ENCODE results near the gene FNIP2.
A peak's percentile ranks its signal among the peaks of the same experiment; 100 is the strongest.
"Not testable (repeated sequence)": the region's sequence is repeated elsewhere in the genome, so short reads cannot be mapped to it uniquely, and the experiment has no call there.

The FNIP2 gene

DNA sequence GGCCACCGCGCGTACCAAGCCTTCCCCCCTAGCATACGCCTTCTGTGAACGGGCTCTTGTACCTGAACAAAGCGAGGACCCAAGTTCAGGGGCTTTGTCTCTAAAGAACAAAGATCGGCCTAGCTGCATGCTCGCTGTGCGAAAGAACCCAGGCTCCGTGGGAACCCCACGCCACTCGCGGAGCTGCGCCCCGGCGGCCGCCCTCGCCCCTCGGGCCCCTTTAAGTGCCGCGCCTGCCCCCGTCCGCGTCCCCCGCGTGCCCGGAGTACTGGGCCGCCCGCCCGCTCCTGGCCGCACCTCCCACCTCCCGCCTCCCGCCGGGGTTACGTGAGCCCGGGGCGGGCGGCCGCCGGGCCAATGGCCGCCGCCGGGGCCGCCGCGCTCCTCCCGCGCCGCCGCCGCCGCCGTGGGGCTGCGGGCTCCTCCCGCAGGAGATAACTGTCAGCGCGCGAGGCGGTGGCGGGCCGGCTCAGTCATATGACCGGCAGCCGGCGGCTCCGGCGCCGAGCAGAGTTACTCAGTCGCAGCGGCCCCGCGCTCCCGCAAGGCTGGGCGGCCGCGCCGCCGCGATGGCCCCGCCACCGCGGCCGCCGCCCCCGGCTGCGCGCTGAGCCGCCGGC lies at the start of gene FNIP2:
Gene FNIP2, plus strand, starts transcription at position 472 of the 620 bp plus-strand sequence. CDS start 187 bp downstream, outside the sequence.
- peak; percentile 51 for DNase-seq (ENCODE audit: low read depth)

DNA sequence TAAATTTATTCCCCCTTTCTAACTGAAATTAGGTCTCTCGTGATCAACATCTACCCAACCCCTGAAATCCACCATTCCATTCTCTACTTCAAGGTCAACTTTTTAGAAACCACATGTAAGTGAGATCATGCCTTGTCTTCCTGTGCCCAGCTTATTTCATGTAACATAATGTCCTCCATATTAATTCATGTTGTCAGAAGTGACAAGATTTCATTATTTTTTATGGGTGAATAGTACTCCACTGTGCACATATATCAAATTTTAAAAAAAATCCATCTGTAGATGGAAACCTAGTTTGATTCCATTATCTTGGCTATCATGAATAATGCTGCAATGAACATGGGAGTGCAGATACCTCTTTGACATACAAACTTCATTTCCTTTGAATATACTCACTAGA lies 47.1 kb upstream of the FNIP2 start:
- no peak for DNase-seq (ENCODE audit: low read depth)

DNA sequence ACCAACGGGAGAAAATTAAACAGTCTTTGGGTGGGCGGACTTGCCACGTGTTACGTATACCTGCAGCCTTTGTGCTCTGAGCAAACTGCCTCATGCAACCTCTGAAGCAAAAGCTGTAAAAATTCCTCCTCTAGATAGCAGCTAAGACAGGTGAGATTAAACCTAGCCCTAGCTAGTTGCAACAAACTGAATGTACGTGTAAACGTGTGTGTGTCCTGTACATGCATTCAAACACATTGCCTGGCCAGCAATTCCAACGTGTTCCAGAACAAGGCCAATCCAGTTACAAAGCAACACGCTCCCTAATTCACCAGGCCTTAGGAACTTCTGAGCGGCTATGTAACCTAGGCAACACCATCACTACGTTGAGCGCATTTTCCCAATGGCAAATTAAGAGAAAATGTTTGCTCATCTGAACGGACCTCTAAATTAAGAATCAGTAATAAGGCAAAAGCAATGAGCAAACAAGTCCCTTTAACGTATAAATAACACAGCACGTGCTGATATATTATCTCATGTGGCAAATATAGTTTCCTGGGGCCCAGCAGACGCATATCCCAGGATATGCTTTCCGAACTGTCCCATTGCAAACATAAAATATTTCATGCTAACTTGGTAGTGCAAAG lies 46.4 kb upstream of the FNIP2 start:
- no peak for DNase-seq (ENCODE audit: low read depth)

DNA sequence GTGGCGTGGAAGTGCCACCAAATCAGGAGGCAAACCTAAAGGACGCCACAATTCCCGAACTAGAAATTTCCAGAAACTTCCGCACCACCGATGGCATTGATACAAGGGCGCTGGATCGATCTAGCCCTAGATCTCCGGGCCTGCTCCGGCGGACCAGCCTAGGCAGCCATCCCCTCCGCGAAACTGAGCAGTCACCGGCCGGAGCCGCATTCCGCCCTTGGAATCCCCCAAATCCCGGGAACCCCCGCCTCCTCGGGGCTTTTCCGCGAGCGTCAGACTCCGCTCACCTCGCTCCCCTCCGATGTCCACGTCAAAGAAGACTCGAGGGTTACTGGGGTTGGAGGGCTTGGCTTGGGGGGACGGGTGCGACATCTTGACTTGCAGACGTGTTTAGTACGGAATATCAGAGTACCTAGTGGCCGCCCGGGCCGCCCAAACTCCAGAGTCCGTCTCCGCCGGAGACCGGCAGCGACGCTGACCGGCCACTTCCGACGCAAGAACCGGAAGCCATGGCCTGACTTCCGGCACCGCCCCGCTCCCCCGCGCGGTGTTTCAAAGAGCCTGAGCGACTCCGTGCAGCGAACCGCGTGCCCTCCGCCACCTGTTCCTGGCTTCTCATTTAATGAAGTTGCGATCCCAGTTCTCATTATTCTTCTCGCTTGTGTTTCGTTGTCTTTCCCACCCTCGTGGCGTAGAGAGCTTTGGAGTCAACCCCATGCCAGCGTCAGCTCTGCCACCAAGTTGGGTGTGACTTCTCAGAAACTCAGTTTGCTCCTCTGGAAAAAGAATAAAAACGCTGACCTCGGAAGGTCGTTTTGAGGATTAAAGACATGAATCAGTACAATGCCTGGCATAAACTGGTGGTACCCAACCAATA lies 45.7 kb upstream of the FNIP2 start, which contains the start of gene PPID:
Gene PPID, minus strand, starts transcription at position 480 of the 877 bp plus-strand sequence. Its CDS starts 108 bp downstream, at position 372.
- DNase-seq (ENCODE audit: low read depth): peak; percentile 70

DNA sequence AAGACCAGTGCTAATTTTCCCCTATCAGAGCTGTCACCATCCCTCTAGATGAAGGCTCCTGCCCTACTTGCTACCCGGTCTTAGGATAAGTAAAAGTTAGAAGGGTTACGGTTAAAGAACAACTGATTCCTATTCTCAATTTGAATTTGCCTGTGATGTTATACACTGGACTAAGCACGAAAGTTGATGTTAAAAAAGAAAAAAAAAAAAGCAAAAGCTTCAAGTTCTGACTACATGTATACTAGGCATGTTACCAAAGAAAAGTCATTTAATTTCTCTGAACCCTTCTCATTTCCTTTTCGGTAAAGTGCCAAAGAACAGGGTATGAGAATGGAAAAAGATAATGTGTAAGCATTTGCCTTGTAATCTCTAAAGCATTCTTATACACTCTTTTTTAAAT lies 44.2 kb upstream of the FNIP2 start:
- DNase-seq (ENCODE audit: low read depth): no peak

DNA sequence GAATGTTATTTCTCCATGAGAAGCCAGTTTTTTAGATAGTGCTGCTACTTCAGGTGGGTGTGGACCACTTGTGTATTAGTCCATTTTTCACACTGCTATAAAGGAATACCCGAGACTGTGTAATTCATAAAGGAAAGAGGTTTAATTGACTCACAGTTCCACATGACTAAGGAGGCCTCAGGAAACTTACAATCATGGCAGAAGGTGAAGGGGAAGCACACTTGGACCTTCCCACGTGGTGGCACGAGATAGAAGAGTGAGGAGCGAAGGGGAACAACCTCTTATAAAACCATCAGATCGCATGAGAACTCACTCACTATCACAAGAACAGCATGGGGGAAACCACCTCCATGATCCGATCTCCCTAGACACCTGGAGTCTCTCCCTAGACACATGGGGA lies 42.2 kb upstream of the FNIP2 start:
- DNase-seq (ENCODE audit: low read depth): no peak

DNA sequence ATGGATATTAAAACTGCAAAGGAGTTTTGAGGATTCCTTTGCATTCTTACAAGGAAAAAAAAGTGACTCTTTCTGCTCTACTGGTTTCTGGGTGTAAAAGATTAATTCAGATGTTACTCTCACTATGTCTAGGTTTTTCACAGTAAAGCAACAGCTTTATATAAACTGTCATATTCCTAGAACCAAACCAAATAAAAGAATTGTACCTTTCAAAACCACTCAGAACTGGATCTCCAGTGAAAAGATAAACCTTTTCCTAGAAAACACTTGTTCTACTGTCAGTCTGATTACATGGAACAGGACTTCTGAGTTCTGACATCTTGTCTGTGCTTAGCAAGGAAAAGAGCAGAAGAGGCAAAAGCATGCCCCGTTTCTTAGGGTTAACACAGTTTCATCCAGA lies 40.6 kb upstream of the FNIP2 start:
- DNase-seq (ENCODE audit: low read depth): no peak

DNA sequence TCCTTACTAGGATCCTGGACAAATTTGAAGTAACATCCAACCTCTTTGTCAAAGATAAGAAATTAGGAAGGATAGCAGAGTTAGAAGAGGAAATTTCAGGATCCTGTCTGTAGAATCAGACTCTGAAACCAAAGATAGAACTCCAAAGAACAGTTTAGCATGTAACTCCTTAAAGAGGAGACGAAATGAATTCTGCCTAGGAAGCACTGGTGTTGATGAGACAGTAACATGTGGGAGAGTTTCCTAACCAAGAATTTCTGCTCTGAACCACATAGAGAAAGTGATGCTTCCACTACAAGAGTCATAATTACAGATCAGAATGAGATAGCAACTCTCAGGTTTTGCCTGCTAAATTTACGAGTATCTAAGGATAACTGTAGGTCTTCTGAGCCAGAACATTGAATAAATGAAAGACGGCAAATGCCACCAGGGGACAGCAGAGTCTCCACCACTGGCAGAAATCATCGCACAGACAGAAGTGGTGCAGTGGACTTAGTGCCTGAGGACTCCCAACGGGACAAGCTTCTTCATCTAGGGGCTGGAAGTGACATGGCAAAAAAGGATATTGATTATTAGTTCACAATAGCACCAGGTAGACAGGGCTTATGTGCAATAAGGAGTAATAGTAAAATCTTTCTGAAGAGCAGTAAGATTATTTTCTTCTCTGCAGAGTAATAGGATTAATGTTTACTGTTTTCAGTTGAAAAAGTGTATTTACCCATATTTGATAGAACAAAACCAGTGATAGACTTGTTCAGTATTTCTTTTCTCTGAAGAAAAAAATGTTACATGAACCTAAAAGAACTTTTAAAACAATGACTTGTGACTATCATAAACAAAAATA lies 38.9 kb upstream of the FNIP2 start:
- peak; percentile 22 for DNase-seq (ENCODE audit: low read depth)

DNA sequence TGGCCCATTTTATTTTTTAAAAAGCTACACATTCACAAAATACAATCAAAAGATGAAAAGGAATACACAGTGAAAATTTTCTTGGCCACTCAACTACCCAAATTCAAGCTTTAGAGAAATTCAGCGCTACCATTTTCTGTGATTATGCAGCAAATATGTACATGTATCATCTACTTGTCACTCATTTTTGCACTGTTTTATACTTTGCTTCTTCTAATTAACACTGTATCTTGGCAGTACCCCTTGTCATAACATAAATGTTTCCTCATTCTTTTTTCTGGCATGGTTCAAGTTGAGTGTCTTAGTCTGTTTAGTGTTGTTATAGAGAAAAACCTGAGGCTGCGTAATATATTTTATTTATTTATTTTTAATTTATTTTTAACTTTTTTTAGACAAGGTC lies 30.0 kb upstream of the FNIP2 start:
- DNase-seq (ENCODE audit: low read depth): no peak

DNA sequence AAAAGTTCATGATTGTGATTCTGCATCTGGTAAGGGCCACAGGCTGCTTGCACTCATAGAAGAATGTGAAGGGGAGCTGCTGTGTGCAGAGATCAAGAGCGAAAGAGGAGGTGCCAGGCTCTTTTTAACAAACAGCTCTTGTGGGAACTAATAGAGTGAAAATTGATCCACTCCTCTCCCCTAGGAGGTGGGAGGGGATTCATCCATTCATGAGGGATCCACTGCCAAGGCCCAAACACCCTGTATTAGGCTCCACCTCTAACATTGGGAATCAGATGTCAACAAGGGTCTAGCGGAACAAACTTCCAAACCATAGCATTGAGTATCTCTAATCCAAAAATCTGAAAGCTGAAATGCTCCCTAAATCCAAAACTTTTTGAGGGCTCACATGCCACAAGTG lies 29.2 kb upstream of the FNIP2 start:
- no peak for DNase-seq (ENCODE audit: low read depth)

DNA sequence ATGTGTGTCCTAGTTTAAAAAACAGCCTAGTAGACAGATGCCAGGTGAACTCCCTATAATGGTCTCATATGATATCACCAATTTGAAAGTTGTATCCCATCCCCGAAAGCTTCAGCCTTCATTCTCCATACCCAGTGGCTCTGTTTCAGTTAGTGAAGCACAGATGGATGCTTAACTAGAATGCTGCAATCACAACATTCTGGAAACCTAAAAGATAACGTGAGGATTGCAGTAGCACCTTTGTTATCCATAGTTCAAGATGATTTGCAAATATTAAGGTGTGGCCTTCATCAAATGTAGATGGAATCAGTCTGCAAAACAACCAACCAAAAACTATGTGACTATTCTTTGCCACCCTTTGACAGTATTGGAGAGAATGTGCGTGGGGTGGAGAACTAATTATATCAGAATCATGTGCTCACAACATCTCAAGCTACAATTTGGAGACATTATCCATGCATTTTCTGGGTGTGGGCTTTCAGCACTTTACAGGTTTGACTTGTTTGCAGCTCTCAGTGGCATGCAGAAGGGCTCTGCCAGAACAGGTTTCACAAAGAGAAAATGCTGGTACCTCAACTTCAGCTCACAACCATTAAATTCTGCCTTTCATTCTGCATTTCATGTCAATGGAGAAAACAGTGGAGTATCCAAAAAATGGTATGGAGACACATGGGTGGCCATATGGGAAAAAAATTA lies 27.4 kb upstream of the FNIP2 start:
- DNase-seq (ENCODE audit: low read depth): no peak

DNA sequence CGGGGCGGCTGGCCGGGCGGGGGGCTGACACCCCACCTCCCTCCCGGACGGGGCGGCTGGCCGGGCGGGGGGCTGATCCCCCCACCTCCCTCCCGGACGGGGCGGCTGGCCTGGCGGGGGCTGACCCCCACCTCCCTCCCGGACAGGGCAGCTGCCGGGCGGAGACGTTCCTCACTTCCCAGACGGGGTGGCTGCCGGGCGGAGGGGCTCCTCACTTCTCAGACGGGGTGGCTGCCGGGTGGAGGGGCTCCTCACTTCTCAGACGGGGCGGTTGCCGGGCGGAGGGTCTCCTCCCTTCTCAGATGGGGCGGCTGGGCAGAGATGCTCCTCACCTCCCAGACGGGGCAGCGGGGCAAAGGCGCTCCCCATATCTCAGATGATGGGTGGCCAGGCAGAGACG lies 22.3 kb upstream of the FNIP2 start:
- DNase-seq (ENCODE audit: low read depth): not testable (repeated sequence)

DNA sequence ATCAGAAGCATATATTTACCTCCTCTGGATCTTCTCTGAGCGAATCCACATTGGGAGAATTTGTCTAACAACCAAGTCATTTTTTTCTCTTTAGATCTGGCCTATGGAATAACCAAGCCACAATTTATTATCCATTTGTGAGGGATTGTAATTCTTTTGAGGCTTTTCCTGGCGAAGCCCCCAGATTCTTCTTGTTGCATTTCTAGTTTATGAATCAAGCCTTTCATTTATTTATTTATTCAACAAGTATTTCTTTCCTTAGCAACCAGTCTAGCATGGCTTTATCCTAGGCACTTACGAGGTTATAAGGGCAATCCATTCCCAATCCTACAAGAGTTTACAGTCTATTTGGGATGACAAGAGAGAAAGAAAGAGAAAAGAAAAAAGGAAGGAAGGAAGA lies 18.4 kb upstream of the FNIP2 start:
- no peak for DNase-seq (ENCODE audit: low read depth)

DNA sequence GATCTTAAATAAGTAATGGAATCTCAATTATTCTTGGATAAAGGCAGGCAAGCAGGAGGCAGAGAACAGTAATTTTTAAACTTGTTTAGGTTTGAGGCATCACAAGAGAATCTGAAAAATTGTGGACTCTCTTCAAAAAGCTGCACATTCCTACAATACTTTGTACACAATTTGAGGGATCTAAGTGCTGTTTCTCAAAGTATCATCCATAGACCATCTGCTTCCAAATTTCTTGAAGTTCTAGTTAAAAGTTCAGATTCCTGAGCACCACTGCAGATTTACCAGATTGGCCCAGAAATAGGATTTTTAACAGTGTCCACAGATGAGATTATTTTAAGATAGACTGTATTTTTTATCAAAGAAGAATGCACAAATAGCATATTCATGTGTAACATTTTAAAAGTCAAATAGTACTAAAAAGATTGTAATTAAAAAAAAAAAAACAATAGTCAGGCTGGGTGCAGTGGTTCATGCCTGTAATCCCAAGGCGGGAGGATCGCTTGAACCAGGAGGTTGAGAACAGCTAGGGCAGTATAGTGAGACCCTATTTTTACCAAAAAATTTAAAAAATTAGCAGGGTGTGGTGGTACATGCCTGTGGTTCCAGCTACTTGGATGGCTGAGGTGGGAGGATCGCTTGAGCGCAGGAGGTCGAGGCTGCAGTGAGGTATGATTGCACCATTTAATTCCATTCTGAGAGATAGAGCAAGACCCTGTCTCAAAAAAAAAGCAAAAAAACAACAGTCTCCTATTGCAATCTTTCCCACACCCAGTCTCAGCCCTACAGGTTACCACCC lies 14.2 kb upstream of the FNIP2 start:
- no peak for DNase-seq (ENCODE audit: low read depth)

DNA sequence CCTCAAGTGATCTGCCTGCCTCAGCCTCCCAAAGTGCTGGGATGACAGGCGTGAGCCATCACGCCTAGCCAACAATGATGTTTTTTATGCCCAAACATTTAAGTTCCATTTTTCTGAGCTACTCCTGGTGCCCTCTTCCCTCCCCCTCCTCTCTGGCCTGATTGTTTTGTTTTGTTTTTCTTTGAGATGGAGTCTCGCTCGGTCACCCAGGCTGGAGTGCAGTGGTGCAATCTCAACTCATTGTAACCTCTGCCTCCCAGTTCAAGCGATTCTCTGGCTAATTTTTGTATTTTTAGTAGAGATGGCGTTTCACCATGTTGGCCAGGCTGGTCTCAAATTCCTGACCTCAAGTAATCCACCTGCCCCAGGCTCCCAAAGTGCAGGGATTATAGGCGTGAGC lies 13.0 kb upstream of the FNIP2 start:
- not testable (repeated sequence) for DNase-seq (ENCODE audit: low read depth)

DNA sequence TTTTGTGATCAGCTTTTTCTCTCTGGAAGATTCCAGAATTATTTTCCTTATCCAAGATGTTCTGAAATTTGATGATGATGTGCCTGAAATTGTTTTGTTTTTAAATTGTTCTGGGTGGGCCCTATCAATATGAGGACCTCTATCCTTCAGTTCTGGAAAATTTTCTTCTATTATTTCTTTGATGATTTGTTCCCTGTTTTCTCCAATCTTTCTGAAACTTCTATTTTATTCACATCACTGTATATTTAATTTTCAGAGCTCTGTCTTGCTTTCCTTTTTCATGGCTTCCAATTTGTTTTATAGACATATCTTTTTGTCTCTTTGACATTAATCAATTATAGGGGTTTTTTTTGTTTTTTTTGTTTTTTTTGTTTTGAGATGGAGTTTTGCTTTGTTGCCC lies 12.2 kb upstream of the FNIP2 start:
- DNase-seq (ENCODE audit: low read depth): no peak

DNA sequence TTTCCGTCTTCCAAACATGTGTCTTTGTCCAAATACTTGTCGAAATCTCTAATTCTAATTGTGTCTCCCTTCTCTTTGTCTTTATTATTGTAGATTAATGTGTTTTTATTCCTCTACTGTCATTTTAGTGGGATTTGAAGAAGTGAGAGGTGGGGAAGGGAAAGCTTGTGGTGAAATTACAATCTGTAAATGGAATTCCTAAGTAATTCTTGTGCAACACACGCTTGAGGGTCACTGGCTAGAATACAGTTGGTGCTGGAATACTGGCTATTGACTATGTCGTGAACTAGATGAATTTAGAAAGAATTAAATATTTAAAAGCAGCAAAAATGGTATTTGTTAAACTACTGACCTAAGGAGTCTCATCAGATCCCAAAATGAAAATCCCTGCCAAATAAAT lies 10.7 kb upstream of the FNIP2 start:
- DNase-seq (ENCODE audit: low read depth): no peak

DNA sequence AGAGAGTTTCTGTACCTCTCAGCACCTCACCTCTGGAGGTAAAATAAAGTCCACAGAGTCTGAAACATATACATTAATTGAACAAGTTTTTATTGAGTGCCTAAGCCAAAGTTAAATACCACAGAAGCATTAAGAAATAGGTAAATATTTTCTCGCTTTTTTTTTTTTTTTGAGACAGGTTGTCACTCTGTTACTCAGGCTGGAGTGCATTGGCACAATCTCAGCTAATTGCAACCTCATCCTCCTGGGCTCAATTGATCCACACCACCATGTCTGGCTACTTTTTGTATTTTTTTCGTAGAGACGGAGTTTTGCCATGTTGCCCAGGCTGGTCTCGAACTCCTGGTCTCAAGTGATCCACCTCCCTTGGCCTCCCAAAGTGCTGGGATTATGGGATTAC lies 10.1 kb upstream of the FNIP2 start:
- DNase-seq (ENCODE audit: low read depth): no peak

DNA sequence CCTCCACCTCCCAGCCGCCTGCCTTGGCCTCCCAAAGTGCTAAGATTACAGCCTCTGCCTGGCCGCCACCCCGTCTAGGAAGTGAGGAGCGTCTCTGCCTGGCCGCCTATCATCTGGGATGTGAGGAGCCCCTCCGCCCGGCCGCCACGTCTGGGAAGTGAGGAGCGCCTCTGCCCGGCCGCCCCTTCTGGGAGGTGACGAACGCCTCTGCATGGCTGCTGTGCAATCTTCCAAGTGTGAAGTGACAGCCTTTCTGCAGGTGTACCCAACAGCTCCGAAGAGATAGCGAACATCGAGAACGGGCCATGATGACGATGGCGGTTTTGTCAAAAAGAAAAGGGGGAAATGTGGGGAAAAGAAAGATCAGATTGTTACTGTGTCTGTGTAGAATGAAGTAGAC lies 9.3 kb upstream of the FNIP2 start:
- DNase-seq (ENCODE audit: low read depth): not testable (repeated sequence)

DNA sequence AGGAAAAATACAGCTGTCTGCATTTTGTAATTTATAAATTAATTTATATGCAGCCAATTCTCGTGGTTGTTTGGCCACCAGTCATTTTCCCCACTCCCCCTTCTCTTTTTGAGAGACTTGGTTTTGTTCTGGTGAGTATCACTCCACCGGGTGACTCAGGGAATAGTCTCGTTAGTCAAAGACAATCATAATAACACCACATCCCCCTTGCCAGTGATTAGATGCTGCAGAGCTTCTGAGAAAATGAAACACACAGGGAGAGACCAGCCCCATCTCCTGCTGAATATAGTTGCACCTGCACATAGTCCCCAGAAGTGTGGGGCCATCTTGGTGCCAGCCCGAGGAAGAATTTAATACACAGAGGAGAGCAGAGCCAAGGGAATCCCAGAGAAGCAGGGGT lies 8.0 kb upstream of the FNIP2 start:
- no peak for DNase-seq (ENCODE audit: low read depth)

DNA sequence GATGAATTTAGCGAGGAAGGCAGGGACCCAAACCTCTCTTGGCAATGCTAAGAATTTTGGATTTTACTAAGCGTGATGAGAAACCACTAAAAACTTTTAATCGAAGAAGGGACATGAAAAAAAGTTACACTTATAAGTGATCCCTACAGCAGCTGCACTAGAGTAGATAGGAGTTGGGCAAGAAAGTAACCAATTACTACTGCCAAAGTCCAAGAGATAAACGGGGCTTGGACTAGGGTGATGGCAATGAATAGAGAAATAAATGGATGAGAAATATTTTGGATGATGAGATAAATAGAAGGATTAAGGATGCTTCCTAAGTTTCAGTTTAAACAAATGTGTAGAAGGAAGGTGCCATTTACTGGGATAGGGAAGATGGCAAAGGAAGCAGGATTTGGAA lies 6.3 kb upstream of the FNIP2 start:
- no peak for DNase-seq (ENCODE audit: low read depth)
